OCI-M2 (cell line): Measurements from ENCODE around the gene PDGFD.

ENCODE experiments used
- DNase-seq: peaks from one replicate; lab custom pipeline; 2025; ENCODE audit not compliant: unreplicated experiment; lab: John Stamatoyannopoulos, UW

Gene PDGFD

GRCh38 chr11:103927535-103927934 lies 236.4 kb downstream of the PDGFD start:
- DNase-seq: no peak

GRCh38 chr11:103926990-103927389 lies 237.0 kb downstream of the PDGFD start:
- DNase-seq: no peak

GRCh38 chr11:103924166-103925013 lies 239.6 kb downstream of the PDGFD start:
- DNase-seq: no peak

GRCh38 chr11:103923451-103923931 lies 240.5 kb downstream of the PDGFD start:
- DNase-seq: no peak

- no peak for DNase-seq
Observed at GRCh38 chr11:103920933-103921332, 243.0 kb downstream of the PDGFD start.

GRCh38 chr11:103920449-103920848 lies 243.5 kb downstream of the PDGFD start:
- DNase-seq: no peak

- no peak for DNase-seq
Observed at GRCh38 chr11:103910721-103911120, 253.2 kb downstream of the PDGFD start.

GRCh38 chr11:103907548-103908455 lies 256.1 kb downstream of the PDGFD start:
- no peak for DNase-seq

- no peak for DNase-seq
Observed at GRCh38 chr11:103907136-103907535, 256.8 kb downstream of the PDGFD start.

- no peak for DNase-seq
Observed at GRCh38 chr11:103906291-103906867, 257.6 kb downstream of the PDGFD start.

GRCh38 chr11:103904324-103904667 lies 259.7 kb downstream of the PDGFD start:
- no peak for DNase-seq

- DNase-seq: no peak
Observed at GRCh38 chr11:103903621-103904323, 260.2 kb downstream of the PDGFD start.

- DNase-seq: no peak
Observed at GRCh38 chr11:103902994-103903393, 261.0 kb downstream of the PDGFD start.

GRCh38 chr11:103901656-103902055 lies 262.3 kb downstream of the PDGFD start:
- DNase-seq: no peak

- DNase-seq: no peak
Observed at GRCh38 chr11:103898577-103899336, 265.2 kb downstream of the PDGFD start.

- no peak for DNase-seq
Observed at GRCh38 chr11:103898065-103898464, 265.9 kb downstream of the PDGFD start.

GRCh38 chr11:103897160-103897936 lies 266.6 kb downstream of the PDGFD start:
- no peak for DNase-seq

GRCh38 chr11:103895106-103895505 lies 268.8 kb downstream of the PDGFD start:
- no peak for DNase-seq

- DNase-seq: no peak
Observed at GRCh38 chr11:103894673-103895072, 269.3 kb downstream of the PDGFD start.
